COLO829 (cell line): ENCODE data around the gene POGLUT2.

Experiments used
- DNase-seq: peaks from one replicate; pipeline ENCODE4 v3.0.0; 2012; ENCODE audit warnings: low spot score

Gene POGLUT2

GRCh38 chr13:102798581-102799425 is at the start of gene POGLUT2, which contains the start of gene BIVM:
POGLUT2 (minus strand) TSS chr13:102798976; CDS start chr13:102798670, 306 bp downstream.
BIVM (plus strand) TSS chr13:102799119; CDS start chr13:102807268, 8,149 bp downstream.
- DNase-seq = no peak

DNA sequence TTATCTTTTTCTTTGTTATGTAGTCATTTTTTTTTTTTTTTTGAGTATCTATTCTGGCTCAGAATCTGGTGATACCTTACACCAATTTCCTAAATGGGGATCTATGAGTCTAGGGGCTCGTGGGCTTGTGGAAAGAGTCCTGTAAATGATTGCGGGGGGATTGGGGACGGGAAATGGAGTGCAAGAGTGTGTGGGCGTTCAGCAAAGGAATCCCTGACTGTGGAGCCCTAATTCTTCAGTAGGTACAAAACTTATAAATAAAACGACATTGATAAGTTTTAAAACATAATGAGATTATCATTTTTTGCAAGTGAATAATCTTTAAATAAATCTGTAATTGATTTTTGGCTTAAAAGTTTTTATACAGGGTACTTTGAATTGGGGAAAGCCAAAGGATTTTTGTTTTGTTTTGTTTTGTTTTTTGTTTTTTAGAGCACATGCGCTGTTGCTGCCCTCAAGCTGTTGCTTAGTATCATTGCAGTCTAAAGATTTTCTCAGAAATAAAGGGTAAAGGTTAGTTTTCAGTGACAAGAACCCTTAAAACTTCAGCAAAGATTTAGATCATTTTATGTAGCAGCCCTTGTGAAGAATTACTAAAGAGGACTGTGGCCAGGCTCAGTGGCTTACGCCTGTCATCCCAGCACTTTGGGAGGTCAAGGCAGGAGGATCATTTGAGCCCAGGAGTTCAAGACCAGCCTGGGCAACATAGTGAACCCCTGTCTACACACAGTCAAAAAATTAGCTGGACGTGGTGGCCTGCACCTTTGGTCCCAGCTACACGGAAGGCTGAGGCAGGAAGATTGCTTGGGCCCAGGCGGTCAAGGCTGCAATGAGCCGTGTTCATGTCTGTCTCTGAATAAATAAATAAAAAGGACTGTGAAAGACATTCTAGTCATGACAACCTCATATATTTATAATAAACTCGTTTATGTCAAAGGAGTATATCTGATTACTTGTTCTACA is 48.8 kb upstream of the POGLUT2 start:
- DNase-seq = no peak

DNA sequence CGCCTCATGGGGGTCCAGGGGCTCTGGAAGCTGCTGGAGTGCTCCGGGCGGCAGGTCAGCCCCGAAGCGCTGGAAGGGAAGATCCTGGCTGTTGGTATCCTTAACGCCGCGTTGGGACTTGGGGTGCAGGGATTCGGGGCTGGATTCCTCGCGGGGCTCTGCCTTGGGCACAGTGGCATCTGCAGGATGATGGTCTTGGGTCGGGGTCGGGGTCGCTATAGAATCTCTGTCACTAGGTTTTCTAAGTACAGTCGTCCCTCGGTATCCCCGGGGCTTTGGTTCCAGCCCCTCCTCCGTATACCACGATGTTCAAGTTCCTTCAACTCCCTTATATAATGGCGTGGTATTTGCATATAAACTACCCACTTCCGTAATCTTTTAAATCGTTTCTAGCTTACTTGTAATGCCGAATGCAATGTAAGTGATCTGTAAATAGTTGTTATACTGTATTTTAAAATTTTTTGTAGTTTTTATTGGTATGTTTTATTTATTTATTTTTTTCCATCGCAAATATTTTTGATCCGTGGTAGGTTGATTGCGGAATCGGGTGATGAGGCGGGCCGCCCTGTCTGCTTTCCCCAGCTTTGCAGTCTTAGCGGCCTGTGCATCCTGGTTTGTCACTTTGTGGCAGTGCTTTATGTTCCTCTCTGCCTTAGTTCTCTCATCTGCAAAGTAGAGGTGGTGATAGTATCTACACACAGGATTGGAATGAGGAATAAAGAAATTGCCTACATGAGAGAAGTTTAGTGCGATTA is 47.7 kb upstream of the POGLUT2 start:
- no peak for DNase-seq

GRCh38 chr13:102845630-102846260 is 47.0 kb upstream of the POGLUT2 start, which contains the start of gene ERCC5:
ERCC5 (plus strand) TSS chr13:102846032; CDS start chr13:102846267, 235 bp downstream.
- peak; percentile 69 for DNase-seq

- DNase-seq = no peak
Observed at GRCh38 chr13:102845289-102845629, 46.5 kb upstream of the POGLUT2 start.

DNA sequence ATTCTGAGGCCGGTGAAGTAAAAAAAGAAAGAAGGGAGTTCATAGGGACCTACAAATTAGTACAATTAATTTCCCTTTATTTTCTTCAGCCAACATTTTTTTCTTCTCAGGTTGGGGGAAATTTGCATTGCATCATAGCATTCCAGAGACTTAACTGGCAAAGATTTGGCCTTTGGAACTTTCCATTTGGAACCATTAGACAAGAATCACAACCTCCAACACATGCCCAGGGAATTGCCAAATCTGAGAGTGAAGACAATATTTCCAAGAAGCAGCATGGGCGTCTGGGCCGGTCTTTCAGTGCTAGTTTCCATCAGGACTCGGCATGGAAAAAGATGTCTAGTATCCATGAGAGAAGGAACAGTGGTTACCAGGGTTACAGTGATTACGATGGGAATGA is 40.7 kb upstream of the POGLUT2 start:
- DNase-seq = no peak

- DNase-seq = no peak
Observed at GRCh38 chr13:102838982-102839381, 40.2 kb upstream of the POGLUT2 start.

DNA sequence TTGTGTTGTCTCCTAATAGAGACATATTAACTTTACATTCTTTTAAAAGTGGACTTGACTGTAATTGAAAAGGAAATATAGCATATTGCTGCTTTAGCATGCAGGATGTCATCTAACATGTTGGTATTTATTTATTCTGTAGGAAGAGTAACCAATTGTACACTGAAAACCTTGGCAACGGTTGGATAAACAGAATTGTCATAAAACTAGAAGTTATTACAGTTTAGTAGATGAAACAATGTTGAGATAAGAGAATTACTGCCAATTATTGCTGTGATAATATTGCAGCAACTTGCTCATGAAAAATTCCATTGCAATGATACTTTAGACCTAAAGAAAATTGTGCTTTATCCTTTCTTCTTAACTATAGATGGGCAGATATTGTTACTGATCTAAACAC is 39.5 kb upstream of the POGLUT2 start:
- no peak for DNase-seq

- DNase-seq = no peak
Observed at GRCh38 chr13:102836471-102836870, 37.7 kb upstream of the POGLUT2 start.

DNA sequence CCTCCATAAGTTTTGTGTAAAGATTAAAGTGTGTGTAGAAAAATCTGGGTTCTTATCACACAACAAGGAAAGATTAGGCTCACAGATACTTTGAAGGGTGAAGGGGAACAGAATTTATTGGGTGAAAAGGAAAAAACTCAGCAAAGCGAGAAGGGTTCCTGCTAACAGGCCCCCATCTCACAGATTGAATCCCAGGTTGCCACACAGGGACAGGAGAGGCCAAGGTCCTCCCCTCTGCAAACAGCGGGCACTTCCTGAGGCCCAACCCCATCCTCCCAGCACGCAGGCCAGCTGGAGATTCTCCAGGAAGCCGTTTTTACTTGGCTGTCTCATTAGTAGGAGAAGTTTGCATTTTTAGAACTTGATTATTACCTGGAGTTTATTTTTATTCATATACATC is 31.9 kb upstream of the POGLUT2 start:
- DNase-seq = no peak

DNA sequence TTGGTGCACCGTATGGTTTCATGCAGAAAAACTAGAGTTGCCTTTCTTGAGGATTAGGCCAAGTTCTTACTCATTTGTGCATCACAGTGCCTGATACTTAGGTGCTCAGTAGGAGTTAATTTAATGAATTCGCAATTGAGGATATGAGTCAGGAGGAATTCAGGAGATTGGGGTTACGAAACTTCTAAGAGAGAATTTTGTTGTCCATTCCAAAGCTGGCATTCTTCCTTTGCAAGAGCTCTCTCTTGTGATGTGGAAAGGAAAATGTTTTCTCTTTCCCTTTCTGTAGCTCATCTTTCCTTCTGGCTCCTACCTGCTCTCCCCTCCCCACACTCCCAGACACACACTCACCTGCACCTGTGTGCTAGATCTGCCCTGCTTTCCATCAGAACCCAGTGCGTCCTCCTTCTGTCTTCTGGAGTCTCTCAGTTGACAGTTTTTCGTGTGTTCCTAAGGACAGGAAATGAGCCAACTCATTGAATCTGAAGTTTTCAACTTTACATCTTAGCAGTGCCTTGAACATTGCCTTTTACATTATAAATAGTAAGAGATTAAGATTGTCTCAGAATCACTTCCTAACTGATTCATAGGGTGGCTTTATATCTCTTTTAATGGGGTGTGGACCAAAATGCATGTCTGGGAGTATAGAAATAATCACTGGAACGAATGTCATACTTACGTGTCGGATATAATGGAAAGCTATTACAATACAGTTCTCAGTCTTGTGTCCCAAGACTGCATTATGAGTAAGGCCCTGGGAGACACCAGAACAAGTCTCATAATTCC is 27.3 kb upstream of the POGLUT2 start:
- DNase-seq = peak; percentile 60

- no peak for DNase-seq
Observed at GRCh38 chr13:102825400-102825799, 26.6 kb upstream of the POGLUT2 start.

DNA sequence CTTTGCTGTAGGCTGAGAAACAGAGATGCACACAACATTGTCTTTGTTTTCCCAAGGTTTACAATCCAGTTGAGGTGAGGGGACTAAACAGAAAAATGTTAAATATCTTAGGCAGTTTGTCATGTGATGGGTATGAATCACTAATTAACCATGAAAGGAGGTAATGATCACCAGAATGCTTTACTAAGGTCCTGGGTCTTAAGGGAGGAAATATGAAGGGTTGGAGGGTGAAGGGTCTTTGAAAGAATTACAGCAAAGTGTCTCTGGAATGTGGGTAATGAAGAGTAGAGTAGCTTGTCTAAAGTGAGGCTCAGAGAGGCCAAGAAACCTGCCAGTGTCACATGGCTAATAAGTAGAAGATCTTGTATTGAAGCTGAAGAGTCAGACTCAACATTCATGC is 19.1 kb upstream of the POGLUT2 start:
- DNase-seq = peak; percentile 57

GRCh38 chr13:102817241-102817640 is 18.5 kb upstream of the POGLUT2 start:
- DNase-seq = no peak

- DNase-seq = no peak
Observed at GRCh38 chr13:102816708-102817107, 17.9 kb upstream of the POGLUT2 start.

- no peak for DNase-seq
Observed at GRCh38 chr13:102815788-102816187, 17.0 kb upstream of the POGLUT2 start.

GRCh38 chr13:102814793-102815192 is 16.0 kb upstream of the POGLUT2 start:
- DNase-seq = no peak

DNA sequence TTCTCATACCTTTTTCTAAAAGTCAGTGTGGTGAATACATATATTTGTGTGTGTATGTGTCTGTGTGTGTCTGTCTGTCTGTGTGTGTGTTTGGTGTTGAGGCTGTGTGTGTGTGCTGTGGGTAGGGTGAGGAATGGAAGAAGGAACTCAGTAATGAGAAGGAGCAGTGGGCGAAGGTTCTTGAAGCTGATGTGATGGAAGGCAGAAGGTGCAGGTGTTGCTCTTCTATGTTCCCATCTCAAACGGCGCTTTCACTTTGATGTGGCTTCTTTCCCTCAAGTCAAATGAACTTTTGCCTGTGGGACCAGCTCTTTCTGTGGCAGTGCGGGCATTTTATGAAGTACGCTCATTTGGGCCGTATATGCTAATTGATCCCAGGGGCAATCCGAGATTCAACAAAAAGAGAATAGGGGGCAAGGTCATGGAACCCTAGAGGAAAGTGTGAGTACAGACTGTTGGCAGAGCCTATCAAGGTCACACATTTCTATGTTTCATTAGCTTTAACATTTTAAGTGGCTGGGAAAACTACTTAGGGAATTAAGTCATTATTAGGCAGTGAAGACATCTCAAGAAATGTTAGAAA is 15.3 kb upstream of the POGLUT2 start:
- no peak for DNase-seq

DNA sequence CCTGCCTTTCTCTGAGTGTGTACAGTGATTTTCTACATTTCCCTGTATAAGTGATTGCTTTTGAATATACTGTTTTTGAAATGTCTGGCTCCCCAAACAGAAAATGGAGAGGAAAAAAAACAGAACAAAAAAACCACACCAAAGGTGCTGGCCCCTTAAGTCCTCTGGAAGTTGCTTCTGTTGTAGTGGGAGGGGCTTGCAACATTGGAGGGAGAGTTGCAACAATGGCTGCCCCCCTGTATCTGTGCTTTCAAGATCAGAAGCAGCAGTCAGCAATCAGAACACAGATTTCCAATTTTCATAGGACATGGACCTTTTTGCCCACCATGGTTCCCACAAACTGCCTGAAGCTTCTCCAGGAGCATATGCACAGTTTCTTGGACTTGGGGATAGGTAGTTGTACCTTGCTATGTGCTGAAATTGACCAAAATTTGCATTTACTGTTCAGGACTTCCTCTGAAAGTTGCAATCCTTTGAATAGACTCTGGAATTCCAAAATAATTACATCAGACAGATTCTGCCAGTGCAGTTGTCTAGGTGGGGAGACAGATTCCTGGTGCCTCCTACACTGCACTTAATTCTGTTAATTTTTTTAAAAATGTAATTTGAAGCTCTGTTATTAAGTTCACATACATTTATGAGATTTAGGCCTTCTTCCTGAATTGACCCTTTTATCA is 14.0 kb upstream of the POGLUT2 start:
- DNase-seq = no peak

- DNase-seq = no peak
Observed at GRCh38 chr13:102807699-102808098, 8.9 kb upstream of the POGLUT2 start.
